OCI-LY1 (cell line): Measurements from ENCODE around the gene PLEKHM3.

ENCODE experiments used
- H2AFZ ChIP-seq: fragments of 200-600 bp; sonication (generic), shearing (Covaris generic); 2 replicates; pipeline ENCODE4 v1.6.0; 2014; ENCODE audit warnings: antibody characterized with exemption, mild to moderate bottlenecking, low read length
- H3F3A ChIP-seq: fragments of 200-600 bp; sonication (generic), shearing (Covaris generic); 2 replicates; pipeline ENCODE4 v1.6.0; 2014; ENCODE audit warnings: mild to moderate bottlenecking, antibody characterized with exemption, low read length, moderate library complexity; ENCODE audit not compliant: insufficient read depth
- H3K27ac ChIP-seq: fragments of 200-600 bp; sonication (generic); 2 replicates; pipeline ENCODE4 v1.5.1; 2014; ENCODE audit warnings: low read length, mixed run types, mild to moderate bottlenecking, low read depth; ENCODE audit not compliant: poor library complexity, severe bottlenecking
- H3K27me3 ChIP-seq: fragments of 200-600 bp; sonication (generic); 2 replicates; pipeline ENCODE4 v1.6.0; 2014; ENCODE audit warnings: antibody characterized with exemption, mild to moderate bottlenecking, low read length, moderate library complexity; ENCODE audit not compliant: insufficient read depth
- H3K36me3 ChIP-seq: fragments of 200-600 bp; sonication (generic); 2 replicates; pipeline ENCODE4 v1.6.1; 2014; ENCODE audit warnings: mild to moderate bottlenecking, antibody characterized with exemption, low read length, moderate library complexity, mixed read lengths; ENCODE audit not compliant: insufficient read depth
- H3K4me1 ChIP-seq: fragments of 200-600 bp; sonication (generic); 2 replicates; pipeline ENCODE4 v1.5.1; 2014; ENCODE audit warnings: mild to moderate bottlenecking, low read length, moderate library complexity; ENCODE audit not compliant: insufficient read depth, severe bottlenecking
- H3K4me2 ChIP-seq: fragments of 200-600 bp; sonication (generic), shearing (Covaris generic); 2 replicates; pipeline ENCODE4 v1.6.1; 2014; ENCODE audit warnings: low read length
- H3K4me3 ChIP-seq: fragments of 200-600 bp; sonication (generic); 2 replicates; pipeline ENCODE4 v1.5.1; 2014; ENCODE audit warnings: low read length, low read depth, mild to moderate bottlenecking, mixed read lengths; ENCODE audit not compliant: poor library complexity, severe bottlenecking
- H3K79me2 ChIP-seq: fragments of 200-600 bp; shearing (Covaris generic); 2 replicates; pipeline ENCODE4 v1.6.1; 2016; ENCODE audit warnings: mixed run types, low read length, mixed read lengths; ENCODE audit not compliant: insufficient read depth
- H3K9ac ChIP-seq: fragments of 200-600 bp; sonication (generic), shearing (Covaris generic); 2 replicates; pipeline ENCODE4 v1.6.1; 2014; ENCODE audit warnings: mild to moderate bottlenecking, low read length, mixed read lengths
- H3K9me2 ChIP-seq: fragments of 200-600 bp; sonication (generic), shearing (Covaris generic); 2 replicates; pipeline ENCODE4 v1.6.1; 2014; ENCODE audit warnings: low read depth, mild to moderate bottlenecking, low read length, mixed read lengths
- H3K9me3 ChIP-seq: fragments of 200-600 bp; shearing (Covaris generic); 2 replicates; pipeline ENCODE4 v1.6.1; 2014; ENCODE audit warnings: low read length, mixed read lengths
- H4K20me1 ChIP-seq: fragments of 200-600 bp; sonication (generic), shearing (Covaris generic); 2 replicates; pipeline ENCODE4 v1.6.0; 2016; ENCODE audit warnings: mild to moderate bottlenecking, low read length; ENCODE audit not compliant: insufficient read depth
- EZH2 ChIP-seq: fragments of 200-600 bp; sonication (generic), shearing (Covaris generic); IDR thresholded peaks from 2 replicates; pipeline ENCODE4 v1.8.0; 2017; ENCODE audit warnings: borderline replicate concordance, mixed run types, mild to moderate bottlenecking, antibody characterized with exemption, low read length, moderate library complexity, mixed read lengths
- TF ChIP-seq, protein P1 (sequence below): fragments of 200-600 bp; sonication (generic), shearing (Covaris generic); IDR thresholded peaks from 2 replicates; pipeline ENCODE4 v1.5.1; 2017; ENCODE audit warnings: mild to moderate bottlenecking, antibody characterized with exemption, low read length, moderate library complexity, mixed read lengths

The PLEKHM3 gene

DNA sequence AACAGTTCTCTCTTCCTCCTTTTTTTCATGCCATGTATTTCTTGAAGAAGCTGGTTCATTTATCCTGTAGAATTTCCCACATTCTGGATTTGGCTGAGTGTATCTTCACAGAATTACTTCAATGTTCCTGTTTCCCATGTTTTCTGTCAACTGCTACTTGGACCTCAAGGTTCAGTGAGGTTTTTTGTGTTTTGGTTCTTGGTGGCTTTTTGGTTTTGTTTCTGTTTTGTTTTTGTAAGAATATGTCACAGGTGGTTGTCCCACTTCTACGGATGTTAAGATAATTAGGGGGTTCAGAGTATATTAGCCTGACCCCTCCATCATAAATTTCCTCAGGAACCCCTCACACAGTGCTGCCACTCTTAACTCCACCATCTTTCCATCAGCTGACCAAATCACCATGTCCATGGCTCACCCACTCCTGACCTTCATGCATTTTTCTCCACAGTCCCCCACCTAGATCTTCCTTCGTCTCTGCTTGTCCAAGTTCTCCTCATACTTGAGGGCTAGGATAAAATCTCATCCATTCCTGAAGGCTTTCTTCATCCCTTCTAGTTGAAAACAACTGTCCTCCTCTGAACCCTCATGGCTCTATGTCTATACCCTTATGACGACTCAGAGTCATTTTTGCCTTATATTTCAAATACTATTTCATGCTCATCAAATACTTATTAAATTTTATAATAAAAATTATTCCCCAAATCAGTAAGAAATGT lies 40.4 kb downstream of the PLEKHM3 start:
- no peaks in the 10 kb centered on the region for H3K36me3 ChIP-seq
- no peaks in the 10 kb centered on the region for H3K9me2 ChIP-seq
- H3K4me3 ChIP-seq: no peak overlapping the region
- H2AFZ ChIP-seq: no peak overlapping the region
- H3K27ac ChIP-seq: no peak overlapping the region
- H3K9ac ChIP-seq: no peak overlapping the region
- TF ChIP-seq, protein P1, sequence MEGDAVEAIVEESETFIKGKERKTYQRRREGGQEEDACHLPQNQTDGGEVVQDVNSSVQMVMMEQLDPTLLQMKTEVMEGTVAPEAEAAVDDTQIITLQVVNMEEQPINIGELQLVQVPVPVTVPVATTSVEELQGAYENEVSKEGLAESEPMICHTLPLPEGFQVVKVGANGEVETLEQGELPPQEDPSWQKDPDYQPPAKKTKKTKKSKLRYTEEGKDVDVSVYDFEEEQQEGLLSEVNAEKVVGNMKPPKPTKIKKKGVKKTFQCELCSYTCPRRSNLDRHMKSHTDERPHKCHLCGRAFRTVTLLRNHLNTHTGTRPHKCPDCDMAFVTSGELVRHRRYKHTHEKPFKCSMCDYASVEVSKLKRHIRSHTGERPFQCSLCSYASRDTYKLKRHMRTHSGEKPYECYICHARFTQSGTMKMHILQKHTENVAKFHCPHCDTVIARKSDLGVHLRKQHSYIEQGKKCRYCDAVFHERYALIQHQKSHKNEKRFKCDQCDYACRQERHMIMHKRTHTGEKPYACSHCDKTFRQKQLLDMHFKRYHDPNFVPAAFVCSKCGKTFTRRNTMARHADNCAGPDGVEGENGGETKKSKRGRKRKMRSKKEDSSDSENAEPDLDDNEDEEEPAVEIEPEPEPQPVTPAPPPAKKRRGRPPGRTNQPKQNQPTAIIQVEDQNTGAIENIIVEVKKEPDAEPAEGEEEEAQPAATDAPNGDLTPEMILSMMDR: no peak
- no peak for TF ChIP-seq EZH2
- peaks cover 10% of the 10 kb centered on the region for H3K4me1 ChIP-seq
- H4K20me1 ChIP-seq: no peaks in the 10 kb centered on the region
- H3K79me2 ChIP-seq: no peaks in the 10 kb centered on the region
- H3F3A ChIP-seq: no peaks in the 10 kb centered on the region
- H3K4me2 ChIP-seq: no peak overlapping the region
- H3K27me3 ChIP-seq: no peaks in the 10 kb centered on the region
- no peaks in the 10 kb centered on the region for H3K9me3 ChIP-seq

DNA sequence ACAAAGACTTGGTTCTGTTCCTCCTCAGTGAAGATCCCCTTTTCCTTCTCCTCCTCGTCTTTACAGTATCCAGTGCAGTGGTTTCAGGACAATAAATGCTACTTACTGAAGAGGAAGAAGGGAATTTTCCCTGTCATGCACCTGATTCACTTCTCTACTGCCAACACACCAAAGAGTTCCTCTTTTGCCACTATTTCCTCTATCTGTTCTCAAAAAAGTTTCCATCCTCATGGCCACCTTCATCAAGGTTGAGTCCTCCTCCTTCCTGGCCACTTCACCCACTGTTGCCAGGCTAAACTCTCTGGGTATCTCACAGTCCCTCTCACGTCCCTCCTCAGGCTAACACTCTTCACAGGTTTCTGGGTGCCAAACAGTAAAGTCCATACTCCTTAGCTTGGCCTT lies 41.7 kb downstream of the PLEKHM3 start:
- TF ChIP-seq, protein P1: no peak
- TF ChIP-seq EZH2: no peak
- Histone ChIP-seq H3K27me3 (no peaks in the 10 kb centered on the region), H3K4me1 (peaks cover 10% of the 10 kb centered on the region), H3K36me3 (no peaks in the 10 kb centered on the region), H3F3A (no peaks in the 10 kb centered on the region), H3K9ac (no peak overlapping the region), H2AFZ (no peak overlapping the region), H3K4me2 (no peak overlapping the region), H3K9me3 (no peaks in the 10 kb centered on the region), H4K20me1 (no peaks in the 10 kb centered on the region), H3K79me2 (no peaks in the 10 kb centered on the region), H3K27ac (peak overlapping the region; percentile 65), H3K4me3 (no peak overlapping the region), H3K9me2 (no peaks in the 10 kb centered on the region)

DNA sequence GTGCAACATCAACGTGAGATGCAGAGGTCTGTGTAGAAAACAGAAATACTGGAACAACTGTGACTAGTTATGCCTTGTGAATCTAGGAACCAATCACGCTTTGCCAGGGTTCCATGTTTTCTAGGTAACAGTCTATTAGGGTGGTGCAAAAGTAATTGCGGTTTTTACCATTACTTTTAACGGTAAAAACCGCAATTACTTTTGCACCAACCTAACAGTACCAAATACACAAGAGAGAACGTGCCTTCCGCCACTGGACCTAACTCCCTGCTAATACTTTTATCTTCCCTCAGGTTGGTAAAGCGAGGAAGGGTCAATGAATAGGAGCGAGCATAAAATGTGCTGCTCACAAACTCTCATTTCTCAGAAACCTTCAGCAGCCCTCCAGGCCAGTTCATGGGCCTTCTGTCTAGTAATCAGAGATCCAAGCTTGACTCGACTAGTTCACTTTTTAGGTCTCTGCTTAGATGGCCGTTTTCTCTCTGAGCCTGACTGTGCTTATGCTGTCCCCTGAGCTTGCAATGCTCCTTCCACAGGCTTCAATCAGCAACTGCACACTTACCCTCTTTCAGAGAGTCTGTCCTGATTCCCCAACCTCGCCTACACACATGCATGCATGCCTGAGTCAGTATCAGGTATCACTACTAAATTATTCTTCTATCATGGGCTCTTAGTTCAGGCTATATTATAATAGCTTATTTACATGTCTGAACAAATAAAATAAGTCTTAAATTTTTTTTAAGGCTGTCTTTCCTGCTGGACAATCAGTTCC lies 47.0 kb downstream of the PLEKHM3 start:
- no peak for TF ChIP-seq EZH2
- TF ChIP-seq, protein P1: no peak
- H3K27me3 ChIP-seq: no peaks in the 10 kb centered on the region
- H3K4me2 ChIP-seq: no peak overlapping the region
- H4K20me1 ChIP-seq: no peaks in the 10 kb centered on the region
- H3K4me1 ChIP-seq: peaks cover 3% of the 10 kb centered on the region
- no peaks in the 10 kb centered on the region for H3K79me2 ChIP-seq
- no peaks in the 10 kb centered on the region for H3K9me3 ChIP-seq
- no peaks in the 10 kb centered on the region for H3K9me2 ChIP-seq
- H3K9ac ChIP-seq: no peak overlapping the region
- H3K27ac ChIP-seq: no peak overlapping the region
- no peak overlapping the region for H2AFZ ChIP-seq
- H3K4me3 ChIP-seq: no peak overlapping the region
- H3F3A ChIP-seq: no peaks in the 10 kb centered on the region
- H3K36me3 ChIP-seq: no peaks in the 10 kb centered on the region
